Retinal pigment epithelial cell (primary cell): ENCODE measurements around the gene AEBP2.

Source experiments
- DNase-seq: peaks from one replicate; pipeline ENCODE4 v3.0.0-alpha.2; 2010; ENCODE audit warnings: low read depth
- H3K4me3 ChIP-seq: 2 replicates; pipeline ENCODE4 v1.5.1; 2011; ENCODE audit warnings: mild to moderate bottlenecking, low read length, control low read depth, moderate library complexity
- CTCF ChIP-seq: conservative IDR thresholded peaks from 2 replicates; pipeline ENCODE4 v1.5.1; 2011; ENCODE audit warnings: low read depth, low read length, control low read depth, inconsistent platforms

The AEBP2 gene

GRCh38 chr12:19489168-19489567 lies 49.9 kb downstream of the AEBP2 start:
- no peak for DNase-seq
- no peak overlapping the region for H3K4me3 ChIP-seq
- TF ChIP-seq CTCF = no peak

GRCh38 chr12:19490908-19491307 lies 51.6 kb downstream of the AEBP2 start:
- DNase-seq = no peak
- no peak overlapping the region for H3K4me3 ChIP-seq
- no peak for TF ChIP-seq CTCF

- H3K4me3 ChIP-seq = no peak overlapping the region
- no peak for TF ChIP-seq CTCF
- DNase-seq = no peak
These were observed 52.6 kb downstream of the AEBP2 start for GRCh38 chr12:19491863-19492262.

DNA sequence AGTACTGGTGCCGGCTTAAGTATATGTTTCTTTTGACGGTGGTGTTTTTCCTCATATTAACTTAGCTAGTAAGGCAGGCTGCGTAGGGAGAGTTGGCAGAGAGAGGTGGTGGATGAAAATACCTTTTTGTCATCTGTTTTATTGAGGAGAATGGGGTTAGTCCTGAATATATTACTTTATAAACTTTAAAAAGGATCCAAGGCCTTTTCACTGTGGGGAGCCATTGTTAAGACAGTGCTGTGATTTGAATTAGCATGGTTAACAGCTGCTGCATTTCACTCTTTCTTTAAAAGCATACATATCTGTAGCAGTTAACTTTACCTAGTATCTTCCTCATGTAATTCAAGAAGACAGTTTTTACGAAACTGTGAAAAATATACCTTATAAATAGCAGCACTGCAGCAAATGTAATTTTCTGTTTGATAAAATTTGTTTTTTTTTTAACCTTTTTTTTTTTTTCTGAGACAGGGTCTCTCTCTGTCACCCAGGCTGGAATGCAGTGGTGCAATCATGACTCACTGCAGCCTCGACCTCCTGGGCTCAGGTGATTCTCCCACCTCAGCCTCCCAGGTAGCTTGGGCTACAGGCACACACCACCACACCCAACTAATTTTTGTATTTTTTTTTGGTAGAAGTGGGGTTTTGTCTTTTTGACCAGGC lies 57.1 kb downstream of the AEBP2 start:
- TF ChIP-seq CTCF = no peak
- H3K4me3 ChIP-seq = no peak overlapping the region
- no peak for DNase-seq

DNA sequence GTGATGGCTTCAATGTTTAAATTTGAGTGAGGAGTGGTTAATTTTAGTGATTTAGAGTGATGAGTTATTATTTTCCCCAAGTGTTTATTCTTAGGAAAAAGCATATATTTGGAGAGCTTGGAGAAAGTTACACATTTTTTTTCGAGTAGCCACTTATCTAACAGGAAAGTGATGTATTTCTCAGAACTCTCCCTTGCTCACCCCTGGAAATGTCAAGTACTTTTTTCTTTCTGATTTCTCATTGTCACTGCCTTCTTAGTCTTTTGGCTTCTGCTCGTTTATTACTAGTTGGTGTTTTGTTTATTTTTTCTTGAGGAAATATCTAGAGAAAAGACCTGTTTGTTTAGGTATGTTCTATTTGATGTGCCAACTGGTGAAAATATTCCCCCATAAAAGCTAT lies 58.8 kb downstream of the AEBP2 start:
- DNase-seq = no peak
- no peak overlapping the region for H3K4me3 ChIP-seq
- TF ChIP-seq CTCF = no peak

- H3K4me3 ChIP-seq = no peak overlapping the region
- no peak for TF ChIP-seq CTCF
- no peak for DNase-seq
These were observed 59.7 kb downstream of the AEBP2 start for GRCh38 chr12:19499030-19499429.

GRCh38 chr12:19506497-19506896 lies 67.2 kb downstream of the AEBP2 start:
- H3K4me3 ChIP-seq = no peak overlapping the region
- TF ChIP-seq CTCF = no peak
- no peak for DNase-seq
